BJ (cell line): ENCODE measurements around the gene AGTPBP1. TPM values are rescaled to one million over a fixed set of nuclear protein-coding genes. Genes with fewer than 3 reads are reported as not detected.

Source experiments
- CTCF ChIA-PET: fragments of 350-600 bp; formaldehyde crosslinking; extraction: SDS; loops from one replicate; lab custom pipeline; 2021; ENCODE audit warnings: antibody characterized with exemption, inconsistent platforms; lab: Yijun Ruan, JAX
- POLR2A ChIA-PET: fragments of 300-600 bp; sonication (Branson Sonifier 250); formaldehyde crosslinking; extraction: SDS; loops from one replicate; lab custom pipeline; 2021; ENCODE audit warnings: antibody characterized with exemption; lab: Charles Lee
- DNase-seq: peaks from one replicate; pipeline ENCODE4 v3.0.0-alpha.2; 2011; ENCODE audit warnings: low read depth
- H3K27me3 ChIP-seq: 2 replicates; pipeline ENCODE4 v1.6.0; 2011; ENCODE audit warnings: low read length; ENCODE audit not compliant: control insufficient read depth, insufficient read depth
- H3K36me3 ChIP-seq: 2 replicates; pipeline ENCODE4 v1.5.1; 2011; ENCODE audit warnings: low read length; ENCODE audit not compliant: control insufficient read depth, insufficient read depth
- H3K4me3 ChIP-seq: 2 replicates; pipeline ENCODE4 v1.5.1; 2011; ENCODE audit warnings: low read depth, mild to moderate bottlenecking, control low read depth, low read length
- polyA plus RNA-seq: library from polyadenylated mRNA; depleted of rRNA; stranded (reverse); fragments of >200 nt; gene quantifications from 2 replicates; pipeline ENCODE4 v1.2.3, GENCODE V29; 2011
- TF ChIP-seq, protein P1 (sequence below): IDR thresholded peaks from 2 replicates; pipeline ENCODE4 v1.5.1; 2011; ENCODE audit warnings: low read depth, mild to moderate bottlenecking, control low read depth, inconsistent platforms, low read length, moderate library complexity; ENCODE audit not compliant: insufficient read depth

The AGTPBP1 gene
- polyA plus RNA-seq, 1 experiment, result 2.5 TPM

GRCh38 chr9:85516455-85516854 is 225.3 kb downstream of the AGTPBP1 start:
- ChIA-PET CTCF (no interaction called here), POLR2A (no interaction called here)
- Histone ChIP-seq H3K36me3 (no peaks in the 10 kb centered on the region), H3K4me3 (no peak overlapping the region), H3K27me3 (no peaks in the 10 kb centered on the region; the same call in none of the 2 replicates)
- TF ChIP-seq, protein P1, sequence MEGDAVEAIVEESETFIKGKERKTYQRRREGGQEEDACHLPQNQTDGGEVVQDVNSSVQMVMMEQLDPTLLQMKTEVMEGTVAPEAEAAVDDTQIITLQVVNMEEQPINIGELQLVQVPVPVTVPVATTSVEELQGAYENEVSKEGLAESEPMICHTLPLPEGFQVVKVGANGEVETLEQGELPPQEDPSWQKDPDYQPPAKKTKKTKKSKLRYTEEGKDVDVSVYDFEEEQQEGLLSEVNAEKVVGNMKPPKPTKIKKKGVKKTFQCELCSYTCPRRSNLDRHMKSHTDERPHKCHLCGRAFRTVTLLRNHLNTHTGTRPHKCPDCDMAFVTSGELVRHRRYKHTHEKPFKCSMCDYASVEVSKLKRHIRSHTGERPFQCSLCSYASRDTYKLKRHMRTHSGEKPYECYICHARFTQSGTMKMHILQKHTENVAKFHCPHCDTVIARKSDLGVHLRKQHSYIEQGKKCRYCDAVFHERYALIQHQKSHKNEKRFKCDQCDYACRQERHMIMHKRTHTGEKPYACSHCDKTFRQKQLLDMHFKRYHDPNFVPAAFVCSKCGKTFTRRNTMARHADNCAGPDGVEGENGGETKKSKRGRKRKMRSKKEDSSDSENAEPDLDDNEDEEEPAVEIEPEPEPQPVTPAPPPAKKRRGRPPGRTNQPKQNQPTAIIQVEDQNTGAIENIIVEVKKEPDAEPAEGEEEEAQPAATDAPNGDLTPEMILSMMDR, result no peak
- DNase-seq, result no peak

- H3K36me3 ChIP-seq, result no peaks in the 10 kb centered on the region
- no peak overlapping the region for H3K4me3 ChIP-seq
- TF ChIP-seq, protein P1, result no peak
- no peaks in the 10 kb centered on the region; the same call in 1 of the 2 replicates for H3K27me3 ChIP-seq
- DNase-seq, result no peak
- CTCF ChIA-PET, result no interaction called here
- POLR2A ChIA-PET, result no interaction called here
These were observed 226.7 kb downstream of the AGTPBP1 start for GRCh38 chr9:85515021-85515420.

DNA sequence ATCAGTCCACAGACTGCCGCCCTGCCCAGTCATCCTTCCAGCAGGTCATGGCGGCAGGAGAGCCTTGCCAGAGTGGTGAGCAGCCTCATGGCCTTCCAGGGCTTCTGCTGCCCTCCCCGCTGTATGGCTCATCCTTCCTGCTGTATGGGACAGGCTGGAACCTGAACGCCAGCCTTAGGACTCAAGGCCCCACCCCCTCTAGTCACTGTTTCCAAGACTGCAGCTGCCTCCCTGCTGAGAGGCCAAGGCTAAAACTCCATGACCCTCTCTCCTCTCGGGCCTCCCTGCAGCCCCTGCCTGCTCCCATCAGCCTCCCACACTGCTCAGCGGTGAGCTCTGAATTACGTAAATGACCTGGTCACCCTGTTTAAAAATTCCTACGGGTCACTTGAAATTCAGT is 227.5 kb downstream of the AGTPBP1 start:
- Histone ChIP-seq H3K27me3 (no peaks in the 10 kb centered on the region; the same call in 1 of the 2 replicates), H3K36me3 (no peaks in the 10 kb centered on the region), H3K4me3 (no peak overlapping the region)
- no peak for DNase-seq
- TF ChIP-seq, protein P1, result no peak
- CTCF ChIA-PET, result no interaction called here
- POLR2A ChIA-PET, result no interaction called here

GRCh38 chr9:85511746-85512145 is 230.0 kb downstream of the AGTPBP1 start:
- CTCF ChIA-PET, result interaction anchor here (1.5 kb wide), 1 partner anchor 98 kb away, joined by 4 read pairs; no protein-coding TSS in a partner anchor
- DNase-seq, result no peak
- POLR2A ChIA-PET, result no interaction called here

DNA sequence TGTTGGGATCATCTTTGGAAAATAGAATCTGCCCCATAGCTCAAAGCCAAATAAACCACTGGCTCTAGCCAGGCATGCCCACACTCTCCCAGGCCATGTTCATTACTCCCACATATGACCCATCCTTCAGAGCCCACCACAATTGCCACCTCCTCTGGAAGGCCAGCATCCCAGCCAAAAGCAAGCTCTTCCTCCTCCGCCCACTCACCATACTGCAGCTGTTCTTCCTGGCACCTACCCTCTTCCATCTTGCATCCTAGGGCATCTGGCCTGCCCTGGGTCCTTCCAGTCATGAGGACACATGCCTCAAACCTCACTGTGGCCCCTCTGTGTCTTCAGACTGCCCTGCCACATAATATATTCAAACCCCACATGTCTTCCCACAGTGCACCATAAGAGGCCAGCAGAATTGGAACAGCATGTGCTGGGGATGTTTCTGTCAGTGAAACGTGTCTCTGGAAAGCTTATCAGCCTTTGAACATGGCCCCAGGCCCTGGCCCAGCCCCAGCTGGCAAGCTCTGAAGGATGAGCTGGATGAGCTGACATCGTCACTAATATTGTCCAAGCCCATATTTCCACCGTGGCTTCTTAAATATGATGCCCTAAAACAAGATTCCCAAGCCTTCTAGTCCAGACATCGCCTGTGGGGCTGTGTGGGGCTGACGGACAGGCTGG is 230.8 kb downstream of the AGTPBP1 start:
- DNase-seq, result no peak
- ChIA-PET CTCF (interaction anchor here (1.5 kb wide), 1 partner anchor 99 kb away, joined by 4 read pairs; no protein-coding TSS in a partner anchor), POLR2A (no interaction called here)
- Histone ChIP-seq H3K27me3 (no peaks in the 10 kb centered on the region), H3K36me3 (no peaks in the 10 kb centered on the region), H3K4me3 (no peak overlapping the region)
- TF ChIP-seq, protein P1, result no peak

More at GRCh38 chr9:85511746-85512145, 230.0 kb downstream of the AGTPBP1 start:
- H3K27me3 ChIP-seq, result no peaks in the 10 kb centered on the region
- H3K36me3 ChIP-seq, result no peaks in the 10 kb centered on the region
- H3K4me3 ChIP-seq, result no peak overlapping the region
- TF ChIP-seq, protein P1, result no peak
